GM12864 (cell line): ENCODE measurements around the gene GLRA1.
"Not testable (repeated sequence)": the region's sequence is repeated elsewhere in the genome, so short reads cannot be mapped to it uniquely, and the experiment has no call there.

ENCODE experiments used
- DNase-seq: peaks from one replicate; pipeline ENCODE4 v3.0.0-alpha.2; 2011; ENCODE audit warnings: low read depth
- H3K4me3 ChIP-seq: 2 replicates; pipeline ENCODE4 v1.5.1; 2011; ENCODE audit warnings: mild to moderate bottlenecking, low read depth, low read length, control low read depth
- CTCF ChIP-seq: IDR thresholded peaks from 2 replicates; pipeline ENCODE4 v1.5.1; 2011; ENCODE audit warnings: low read depth, mild to moderate bottlenecking, moderate library complexity, low read length, control low read depth, inconsistent platforms; ENCODE audit errors: missing control alignments

The GLRA1 gene

GRCh38 chr5:151784141-151784540 is 140.5 kb downstream of the GLRA1 start:
- no peak for TF ChIP-seq CTCF
- no peak overlapping the region for H3K4me3 ChIP-seq
- DNase-seq = no peak

GRCh38 chr5:151783664-151784063 is 141.0 kb downstream of the GLRA1 start:
- not testable (repeated sequence) for H3K4me3 ChIP-seq, DNase-seq

- no peak overlapping the region for H3K4me3 ChIP-seq
- TF ChIP-seq CTCF = no peak
- no peak for DNase-seq
Measured at GRCh38 chr5:151781201-151781600, 143.4 kb downstream of the GLRA1 start.

- no peak for DNase-seq
- no peak overlapping the region for H3K4me3 ChIP-seq
- TF ChIP-seq CTCF = no peak
Measured at GRCh38 chr5:151780348-151780747, 144.3 kb downstream of the GLRA1 start.

DNA sequence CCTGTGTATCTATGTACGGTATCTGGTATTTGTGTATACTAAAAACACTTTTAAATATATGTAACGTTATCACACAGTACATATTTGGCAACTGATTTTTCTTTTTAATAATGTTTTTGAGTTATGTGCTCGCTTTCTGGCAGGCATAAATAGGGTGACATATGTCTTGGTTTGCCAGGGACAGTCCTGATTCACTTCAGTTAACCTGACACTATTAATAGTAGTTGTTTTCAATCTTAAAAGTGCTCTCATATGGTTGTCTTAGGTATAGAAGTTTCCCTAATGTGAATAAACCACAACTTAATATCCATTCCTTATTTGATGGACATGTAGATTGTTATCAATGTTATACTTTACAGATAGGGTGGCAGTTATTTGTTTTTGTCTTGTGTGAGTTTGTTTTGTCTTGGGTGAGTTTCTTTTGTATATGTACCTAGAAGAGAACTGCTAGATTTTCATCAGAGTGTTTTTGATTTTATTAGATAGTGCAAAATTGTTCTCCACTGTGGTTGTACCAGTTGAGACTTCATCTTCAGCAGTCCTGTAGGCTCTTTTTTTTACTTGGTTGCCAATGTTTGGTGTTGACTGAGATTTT is 145.0 kb downstream of the GLRA1 start:
- TF ChIP-seq CTCF = no peak
- DNase-seq = no peak
- H3K4me3 ChIP-seq = no peak overlapping the region

- peak overlapping the region; percentile 40; the same call in 1 of the 2 replicates for H3K4me3 ChIP-seq
- DNase-seq = no peak
- no peak for TF ChIP-seq CTCF
Measured at GRCh38 chr5:151775025-151775606, 149.5 kb downstream of the GLRA1 start.

GRCh38 chr5:151773951-151774350 is 150.7 kb downstream of the GLRA1 start:
- DNase-seq = no peak
- H3K4me3 ChIP-seq = peak overlapping the region; percentile 92
- TF ChIP-seq CTCF = no peak
